HepG2 (cell line): ENCODE data around the gene MAP9. TPM values are rescaled to one million over a fixed set of nuclear protein-coding genes. Genes with fewer than 3 reads are reported as not detected.

Experiments used
- ATAC-seq: fragments of 200-7000 bp; cut with Tn5 transposase; 3 replicates; pipeline ENCODE4 v1.9.1; 2020; ENCODE audit warnings: mild to moderate bottlenecking, moderate library complexity
- BruUV-seq: library from RNA; stranded (reverse); fragments of 400-500 nt; replicated peaks from 2 replicates; lab custom pipeline; 2021; lab: Mats Ljungman, UMichigan
- CTCF ChIA-PET: fragments of 300-600 bp; formaldehyde crosslinking; extraction: SDS; loops from one replicate; lab custom pipeline; 2021; ENCODE audit warnings: low total read pairs, inconsistent platforms, low intra/inter-chr PET ratio; lab: Yijun Ruan, JAX
- POLR2A ChIA-PET: fragments of 350-600 bp; sonication (Branson Sonifier 250); formaldehyde crosslinking; loops from one replicate; lab custom pipeline; 2020; ENCODE audit warnings: antibody characterized with exemption, inconsistent platforms; lab: Yijun Ruan, JAX
- DNase-seq: peaks from one replicate; pipeline ENCODE4 v3.0.0-alpha.2; 2015; ENCODE audit warnings: low spot score
- FAIRE-seq: peaks from 3 replicates; lab custom pipeline; 2011; peaks lifted over from hg19 to GRCh38; lab: Jason Lieb, UNC
- H2AFZ ChIP-seq: one replicate; pipeline ENCODE4 v1.6.1; 2011; ENCODE audit warnings: low read length, inconsistent platforms
- H3K27ac ChIP-seq: fragments of 300-600 bp; 3 replicates; pipeline ENCODE4 v1.8.0; 2011; ENCODE audit warnings: mixed run types, mild to moderate bottlenecking, mixed read lengths, low read length, inconsistent platforms; ENCODE audit not compliant: insufficient read depth; ENCODE audit errors: extremely low read length
- H3K27me3 ChIP-seq, 2 experiments: fragments of 200-600 bp in 1 of 2; 2 replicates in 1 of 2; 3 replicates in 1 of 2; pipeline versions ENCODE4 v1.6.0 to v1.8.0; 2011; ENCODE audit warnings: low read length in 2 of 2, mild to moderate bottlenecking in 2 of 2, moderate library complexity in 2 of 2, inconsistent platforms in 1 of 2; ENCODE audit not compliant: insufficient read depth in 2 of 2, control insufficient read depth in 1 of 2
- H3K36me3 ChIP-seq, 2 experiments: fragments of 200-600 bp in 1 of 2; replicated peaks in 1 of 2; 2 replicates in 1 of 2; 3 replicates in 1 of 2; pipeline versions ENCODE4 v1.5.1 to v1.8.0; 2011; ENCODE audit warnings: low read length in 2 of 2, inconsistent platforms in 1 of 2; ENCODE audit not compliant: insufficient read depth in 2 of 2, control insufficient read depth in 1 of 2
- H3K4me1 ChIP-seq: 2 replicates; pipeline ENCODE4 v1.5.1; 2012; ENCODE audit warnings: low read length, inconsistent platforms; ENCODE audit not compliant: insufficient read depth
- H3K4me2 ChIP-seq: 2 replicates; pipeline ENCODE4 v1.6.0; 2011; ENCODE audit warnings: low read depth, low read length, inconsistent platforms
- H3K4me3 ChIP-seq, 3 experiments: fragments of 200-600 bp in 1 of 3; sonication (generic), shearing (Covaris generic) in 1 of 3; replicated peaks in 1 of 3; 2 replicates each; pipeline ENCODE4 v1.5.1; 2011 to 2016; ENCODE audit warnings: low read length in 3 of 3, inconsistent platforms in 2 of 3, low read depth in 2 of 3, mild to moderate bottlenecking in 2 of 3, control low read depth in 1 of 3, mixed read lengths in 1 of 3; ENCODE audit not compliant: insufficient read depth in 1 of 3
- H3K79me2 ChIP-seq: one replicate; pipeline ENCODE4 v1.6.1; 2011; ENCODE audit warnings: low read length, inconsistent platforms; ENCODE audit not compliant: insufficient read depth
- H3K9ac ChIP-seq: 2 replicates; pipeline ENCODE4 v1.6.0; 2011; ENCODE audit warnings: mild to moderate bottlenecking, low read depth, low read length, inconsistent platforms; ENCODE audit not compliant: insufficient read depth
- H3K9me3 ChIP-seq: 2 replicates; pipeline ENCODE4 v1.5.1; 2012; ENCODE audit warnings: mild to moderate bottlenecking, low read length
- H4K20me1 ChIP-seq: 2 replicates; pipeline ENCODE4 v1.6.0; 2011; ENCODE audit warnings: inconsistent platforms, mild to moderate bottlenecking, low read length, moderate library complexity; ENCODE audit not compliant: insufficient read depth
- ARHGAP35 ChIP-seq: sonication (generic); formaldehyde crosslinking; IDR thresholded peaks from 2 replicates; pipeline ENCODE4 v1.9.0; 2022; ENCODE audit warnings: mild to moderate bottlenecking, inconsistent platforms, moderate library complexity, missing genetic modification reagents, borderline replicate concordance
- CCDC6 ChIP-seq: sonication (generic); formaldehyde crosslinking; IDR thresholded peaks from 2 replicates; pipeline ENCODE4 v1.8.1; 2022; ENCODE audit warnings: mild to moderate bottlenecking, missing genetic modification reagents, moderate library complexity
- HOXA3 ChIP-seq: sonication (generic); formaldehyde crosslinking; IDR thresholded peaks from 2 replicates; pipeline ENCODE4 v1.5.0; 2020; ENCODE audit warnings: missing genetic modification reagents
- KLF16 ChIP-seq, 2 experiments: sonication (generic) in 1 of 2; formaldehyde crosslinking in 1 of 2; IDR thresholded peaks; 2 replicates each; pipeline versions ENCODE4 v1.6.1 to v1.8.0; 2016 to 2023; ENCODE audit warnings: missing genetic modification reagents in 2 of 2, missing compliant biosample characterization in 1 of 2
- MTA1 ChIP-seq: sonication (generic); formaldehyde crosslinking; IDR thresholded peaks from 2 replicates; pipeline ENCODE4 v1.4.0; 2020; ENCODE audit warnings: missing genetic modification reagents, mild to moderate bottlenecking, borderline replicate concordance
- PLRG1 ChIP-seq: fragments of 450-650 bp; conservative IDR thresholded peaks from 2 replicates; pipeline ENCODE4 v1.6.1; 2016
- REST ChIP-seq, 2 experiments: IDR thresholded peaks; 2 replicates each; pipeline ENCODE4 v1.6.1; 2011 to 2012; ENCODE audit warnings: low read length in 2 of 2, borderline replicate concordance in 1 of 2, low read depth in 1 of 2, mild to moderate bottlenecking in 1 of 2, moderate library complexity in 1 of 2
- THRA ChIP-seq: sonication (generic); formaldehyde crosslinking; IDR thresholded peaks from 2 replicates; pipeline ENCODE4 v1.4.0; 2020; ENCODE audit warnings: missing genetic modification reagents, borderline replicate concordance
- USF2 ChIP-seq, 2 experiments: sonication (generic) in 1 of 2; formaldehyde crosslinking in 1 of 2; IDR thresholded peaks; 2 replicates each; pipeline versions ENCODE4 v1.5.1 to v1.6.1; 2011 to 2020; ENCODE audit warnings: borderline replicate concordance in 1 of 2, low read depth in 1 of 2, low read length in 1 of 2, mild to moderate bottlenecking in 1 of 2, missing genetic modification reagents in 1 of 2, moderate library complexity in 1 of 2
- ZNF136 ChIP-seq: sonication (generic); formaldehyde crosslinking; IDR thresholded peaks from 2 replicates; pipeline ENCODE4 v1.8.1; 2022; ENCODE audit warnings: low read depth, mild to moderate bottlenecking, moderate library complexity, missing genetic modification reagents
- ZNF18 ChIP-seq: sonication (generic); formaldehyde crosslinking; IDR thresholded peaks from 2 replicates; pipeline ENCODE4 v1.8.0; 2022; ENCODE audit warnings: mild to moderate bottlenecking, missing genetic modification reagents; ENCODE audit not compliant: insufficient replicate concordance
- ZNF562 ChIP-seq: sonication (generic); formaldehyde crosslinking; IDR thresholded peaks from 2 replicates; pipeline ENCODE4 v1.8.0; 2022; ENCODE audit warnings: missing genetic modification reagents, borderline replicate concordance
- WGBS: methylation state at CpG from one replicate; pipeline ENCODE4 v1.1.6; 2017; ENCODE audit warnings: low lambda C conversion rate; 5-methylcytosine and 5-hydroxymethylcytosine counted together
- in situ Hi-C: cut with HindIII; loops from 2 replicates; pipeline ENCODE4 v1.10.0; 2017; ENCODE audit warnings: low pct_unique_long_range_greater_than_20kb; ENCODE audit not compliant: extremely low pct_ligation_motif_present
- intact Hi-C: fragments of 100-400 bp; cut with micrococcal nuclease; formaldehyde crosslinking; loops from one replicate; pipeline ENCODE4 v1.10.0; 2022; ENCODE audit not compliant: unreplicated experiment
- polyA plus RNA-seq, 8 experiments: library from polyadenylated mRNA; depleted of rRNA in 3 of 8; stranded (reverse) in 7 of 8; unstranded in 1 of 8; fragments of >200 nt; fragmentation: Illumina TruSeq in 4 of 8; extraction: Trizol in 4 of 8; gene quantifications; 2 replicates each; pipeline versions ENCODE4 v1.2.1 to v1.2.3, GENCODE V29; 2011 to 2016; ENCODE audit warnings: low read depth in 4 of 8, missing spikeins in 1 of 8, mixed read lengths in 1 of 8; ENCODE audit not compliant: insufficient read depth in 1 of 8
- total RNA-seq, 5 experiments: library from RNA; depleted of rRNA; stranded (reverse); fragments of >200 nt; fragmentation: Illumina TruSeq; extraction: Trizol; gene quantifications; 2 replicates each; pipeline ENCODE4 v1.2.3, GENCODE V29; 2016; ENCODE audit warnings: low read depth in 1 of 5
- TF ChIP-seq, protein P1 (sequence below): IDR thresholded peaks from 2 replicates; pipeline ENCODE4 v1.6.1; 2018; ENCODE audit warnings: missing genetic modification reagents, mild to moderate bottlenecking, missing compliant biosample characterization

MAP9 gene
- total and polyA plus RNA-seq, 2 of the 13 experiments (the other 11 are each of a cell fraction or from before 2014, with no cell fraction given): not detected

GRCh38 chr4:155304375-155304774 is 72.4 kb downstream of the MAP9 start:
- no peaks in the 10 kb centered on the region for H3K79me2 ChIP-seq
- no TSS peak for BruUV-seq
- H3K27ac ChIP-seq: no peak overlapping the region
- H3K27me3 ChIP-seq: no peaks in the 10 kb centered on the region
- 6% methylated on average over 2 of the region's 2 CpGs for WGBS
- H4K20me1 ChIP-seq: no peaks in the 10 kb centered on the region
- intact Hi-C loops: no loop called here
- in situ Hi-C loops: no loop called here
- no peaks in the 10 kb centered on the region for H3K4me1 ChIP-seq
- no peak overlapping the region for H3K9ac ChIP-seq
- DNase-seq (no peak), FAIRE-seq (no peak), ATAC-seq (no peak)
- H3K4me3 ChIP-seq: no peak overlapping the region
- no peak overlapping the region for H3K4me2 ChIP-seq
- TF ChIP-seq THRA (no peak), PLRG1 (no peak), CCDC6 (CRISPR knock-in tag) (no peak), ZNF136 (CRISPR knock-in tag) (no peak), USF2 (IDR thresholded peaks at IDR 0.05; ENCODE audit: low read depth, low read length) (no peak), USF2 (CRISPR knock-in tag; IDR thresholded peaks at IDR 0.05; ENCODE audit: borderline replicate concordance) (no peak), ZNF562 (CRISPR knock-in tag) (no peak), HOXA3 (no peak), ZNF18 (CRISPR knock-in tag) (no peak), KLF16 (CRISPR knock-in tag; IDR thresholded peaks at IDR 0.05) (no peak), MTA1 (no peak), REST (IDR thresholded peaks at IDR 0.05; ENCODE audit: borderline replicate concordance in 1 of 2, low read depth in 1 of 2, low read length in 2 of 2) (no peak), ARHGAP35 (CRISPR knock-in tag) (no peak)
- TF ChIP-seq, protein P1, sequence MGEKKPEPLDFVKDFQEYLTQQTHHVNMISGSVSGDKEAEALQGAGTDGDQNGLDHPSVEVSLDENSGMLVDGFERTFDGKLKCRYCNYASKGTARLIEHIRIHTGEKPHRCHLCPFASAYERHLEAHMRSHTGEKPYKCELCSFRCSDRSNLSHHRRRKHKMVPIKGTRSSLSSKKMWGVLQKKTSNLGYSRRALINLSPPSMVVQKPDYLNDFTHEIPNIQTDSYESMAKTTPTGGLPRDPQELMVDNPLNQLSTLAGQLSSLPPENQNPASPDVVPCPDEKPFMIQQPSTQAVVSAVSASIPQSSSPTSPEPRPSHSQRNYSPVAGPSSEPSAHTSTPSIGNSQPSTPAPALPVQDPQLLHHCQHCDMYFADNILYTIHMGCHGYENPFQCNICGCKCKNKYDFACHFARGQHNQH (CRISPR knock-in tag): no peak
- H2AFZ ChIP-seq: no peak overlapping the region
- no peaks in the 10 kb centered on the region for H3K36me3 ChIP-seq
- CTCF ChIA-PET: no interaction called here
- H3K9me3 ChIP-seq: no peaks in the 10 kb centered on the region
- POLR2A ChIA-PET: no interaction called here
